Osteocyte (in vitro differentiated cells): ENCODE measurements around the gene DOCK1. TPM values are rescaled to one million over a fixed set of nuclear protein-coding genes. Genes with fewer than 3 reads are reported as not detected.

Source experiments
- DNase-seq: peaks from one replicate; pipeline ENCODE4 v3.0.0; 2021; ENCODE audit warnings: mixed read lengths; ENCODE audit not compliant: unreplicated experiment; ENCODE audit errors: extremely low spot score
- H3K27ac Mint-ChIP-seq: one replicate; pipeline ENCODE4 v1.8.0; 2021; ENCODE audit warnings: mild to moderate bottlenecking, mixed read lengths; ENCODE audit not compliant: unreplicated experiment
- H3K27me3 Mint-ChIP-seq: one replicate; pipeline ENCODE4 v1.8.0; 2021; ENCODE audit warnings: mixed read lengths; ENCODE audit not compliant: unreplicated experiment
- H3K36me3 Mint-ChIP-seq: one replicate; pipeline ENCODE4 v1.8.0; 2021; ENCODE audit warnings: mixed read lengths; ENCODE audit not compliant: unreplicated experiment
- H3K4me1 Mint-ChIP-seq: one replicate; pipeline ENCODE4 v1.8.0; 2021; ENCODE audit warnings: mixed read lengths; ENCODE audit not compliant: unreplicated experiment
- H3K4me3 Mint-ChIP-seq: one replicate; pipeline ENCODE4 v1.8.0; 2021; ENCODE audit warnings: mild to moderate bottlenecking, moderate library complexity, mixed read lengths; ENCODE audit not compliant: unreplicated experiment
- H3K9me3 Mint-ChIP-seq: one replicate; pipeline ENCODE4 v1.8.0; 2021; ENCODE audit warnings: mixed read lengths; ENCODE audit not compliant: unreplicated experiment
- total RNA-seq: library from RNA; stranded (reverse); gene quantifications from 2 replicates; pipeline ENCODE4 v1.2.1, GENCODE V29; 2021
- TF ChIP-seq, protein P1 (sequence below): fragments of 200-600 bp; sonication (generic); IDR thresholded peaks from 2 replicates; pipeline ENCODE4 v1.5.0; 2021; ENCODE audit warnings: antibody characterized with exemption, mild to moderate bottlenecking, moderate library complexity

The DOCK1 gene
- total RNA-seq, 1 donor from 2014 or later: 66.3 TPM

DNA sequence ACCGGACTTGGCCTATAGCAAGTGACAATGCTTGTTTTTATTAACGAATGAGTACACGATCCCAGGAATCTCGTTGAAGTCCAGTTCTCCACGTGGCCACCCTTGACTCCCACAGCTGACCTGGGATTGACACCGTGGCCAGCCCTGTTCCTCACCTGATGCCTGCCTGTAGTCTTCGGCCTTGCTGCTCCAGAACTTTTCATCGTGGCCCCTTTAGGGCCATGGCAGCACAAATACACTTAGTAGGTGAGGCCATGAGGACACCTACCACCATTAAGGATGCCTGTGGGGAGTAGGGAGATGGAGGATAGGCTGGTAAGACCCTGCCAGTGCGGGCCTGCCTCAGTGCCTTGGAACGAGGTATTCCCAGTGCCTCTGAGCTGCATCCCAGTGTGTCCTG lies 321.8 kb downstream of the DOCK1 start:
- Mint-ChIP-seq H3K4me1 (no peaks in the 10 kb centered on the region), H3K36me3 (peaks cover 2% of the 10 kb centered on the region), H3K4me3 (no peak overlapping the region), H3K27me3 (no peaks in the 10 kb centered on the region), H3K9me3 (no peaks in the 10 kb centered on the region), H3K27ac (no peak overlapping the region)
- DNase-seq: no peak
- TF ChIP-seq, protein P1, sequence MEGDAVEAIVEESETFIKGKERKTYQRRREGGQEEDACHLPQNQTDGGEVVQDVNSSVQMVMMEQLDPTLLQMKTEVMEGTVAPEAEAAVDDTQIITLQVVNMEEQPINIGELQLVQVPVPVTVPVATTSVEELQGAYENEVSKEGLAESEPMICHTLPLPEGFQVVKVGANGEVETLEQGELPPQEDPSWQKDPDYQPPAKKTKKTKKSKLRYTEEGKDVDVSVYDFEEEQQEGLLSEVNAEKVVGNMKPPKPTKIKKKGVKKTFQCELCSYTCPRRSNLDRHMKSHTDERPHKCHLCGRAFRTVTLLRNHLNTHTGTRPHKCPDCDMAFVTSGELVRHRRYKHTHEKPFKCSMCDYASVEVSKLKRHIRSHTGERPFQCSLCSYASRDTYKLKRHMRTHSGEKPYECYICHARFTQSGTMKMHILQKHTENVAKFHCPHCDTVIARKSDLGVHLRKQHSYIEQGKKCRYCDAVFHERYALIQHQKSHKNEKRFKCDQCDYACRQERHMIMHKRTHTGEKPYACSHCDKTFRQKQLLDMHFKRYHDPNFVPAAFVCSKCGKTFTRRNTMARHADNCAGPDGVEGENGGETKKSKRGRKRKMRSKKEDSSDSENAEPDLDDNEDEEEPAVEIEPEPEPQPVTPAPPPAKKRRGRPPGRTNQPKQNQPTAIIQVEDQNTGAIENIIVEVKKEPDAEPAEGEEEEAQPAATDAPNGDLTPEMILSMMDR: no peak

DNA sequence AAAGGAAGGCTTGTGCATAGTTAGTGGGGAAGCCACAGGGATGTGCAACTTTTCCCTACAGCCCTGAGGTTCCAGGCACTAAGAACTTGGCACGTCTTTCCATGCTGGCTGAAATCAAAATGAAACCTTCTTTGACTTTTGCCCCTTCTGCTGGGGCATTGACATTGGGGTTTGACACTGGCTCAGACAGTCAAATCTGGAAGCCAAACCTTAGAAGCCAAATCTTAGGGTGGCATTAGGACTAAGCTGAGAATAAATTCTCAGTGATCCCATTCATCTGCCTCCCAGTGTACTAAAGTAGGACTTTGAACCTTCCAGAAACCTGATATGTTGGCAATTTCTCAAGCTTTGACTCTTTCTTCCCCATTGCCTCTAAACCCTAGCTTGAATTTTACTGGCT lies 322.4 kb downstream of the DOCK1 start:
- no peaks in the 10 kb centered on the region for H3K4me1 Mint-ChIP-seq
- no peak for DNase-seq
- no peaks in the 10 kb centered on the region for H3K27me3 Mint-ChIP-seq
- no peak overlapping the region for H3K4me3 Mint-ChIP-seq
- H3K27ac Mint-ChIP-seq: no peak overlapping the region
- H3K9me3 Mint-ChIP-seq: no peaks in the 10 kb centered on the region
- TF ChIP-seq, protein P1: no peak
- H3K36me3 Mint-ChIP-seq: peaks cover 2% of the 10 kb centered on the region

DNA sequence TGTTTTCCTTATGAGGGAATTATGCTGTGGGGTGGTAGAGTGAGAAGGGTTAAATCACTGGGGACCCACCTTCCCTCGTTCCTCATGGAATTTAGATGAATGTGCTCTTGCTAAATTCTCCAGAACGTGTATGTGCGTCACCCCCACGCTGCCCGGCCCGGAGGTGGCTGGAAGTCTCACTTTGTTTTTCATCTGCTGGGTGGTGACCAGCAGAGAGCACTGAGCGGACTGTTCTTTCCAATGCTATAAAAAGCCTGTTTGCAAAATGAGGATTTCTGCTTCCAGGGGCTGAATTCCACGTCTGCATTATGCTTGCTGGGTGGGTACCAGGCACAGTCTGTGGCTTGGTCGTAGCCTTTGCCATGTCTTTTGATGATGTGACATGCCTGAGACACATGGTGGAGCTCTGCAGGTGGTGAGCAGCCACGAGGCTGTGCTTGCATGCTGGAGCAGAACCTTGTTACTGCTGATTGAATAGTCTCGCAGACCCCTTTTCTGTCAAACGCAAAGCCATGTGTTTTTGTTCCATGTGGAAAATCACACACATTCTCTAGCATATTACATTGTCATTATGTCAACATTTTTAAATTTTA lies 323.1 kb downstream of the DOCK1 start:
- Mint-ChIP-seq H3K9me3 (no peaks in the 10 kb centered on the region), H3K36me3 (peaks cover 2% of the 10 kb centered on the region), H3K4me1 (no peaks in the 10 kb centered on the region), H3K4me3 (no peak overlapping the region), H3K27me3 (no peaks in the 10 kb centered on the region), H3K27ac (no peak overlapping the region)
- DNase-seq: no peak
- TF ChIP-seq, protein P1: no peak

DNA sequence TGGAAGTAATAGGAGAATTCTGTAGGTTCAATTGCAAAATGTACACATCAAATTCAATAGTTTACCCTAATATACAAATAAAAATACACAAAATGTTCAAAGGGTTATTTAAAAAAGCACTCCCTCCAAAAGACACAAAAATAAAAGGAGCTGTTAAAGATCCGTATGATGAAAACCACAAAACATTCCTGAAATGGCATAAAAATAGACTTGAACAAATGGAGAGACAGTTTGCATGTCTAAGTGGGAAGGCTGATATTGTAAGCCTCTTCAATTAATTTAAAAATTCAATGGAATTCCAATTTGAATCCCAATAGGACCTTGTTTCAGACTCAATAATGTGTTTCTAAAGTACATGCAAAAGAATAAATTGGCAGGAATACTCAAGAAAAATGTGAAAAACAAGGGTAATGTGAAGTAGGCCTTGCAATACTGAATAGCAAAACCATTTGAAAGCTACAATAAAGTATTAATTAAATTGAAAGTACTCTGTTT lies 329.1 kb downstream of the DOCK1 start:
- Mint-ChIP-seq H3K4me3 (no peak overlapping the region), H3K4me1 (peaks cover 4% of the 10 kb centered on the region), H3K36me3 (peaks cover 6% of the 10 kb centered on the region), H3K27ac (peak overlapping the region; percentile 28), H3K27me3 (no peaks in the 10 kb centered on the region), H3K9me3 (no peaks in the 10 kb centered on the region)
- DNase-seq: no peak
- TF ChIP-seq, protein P1: no peak

DNA sequence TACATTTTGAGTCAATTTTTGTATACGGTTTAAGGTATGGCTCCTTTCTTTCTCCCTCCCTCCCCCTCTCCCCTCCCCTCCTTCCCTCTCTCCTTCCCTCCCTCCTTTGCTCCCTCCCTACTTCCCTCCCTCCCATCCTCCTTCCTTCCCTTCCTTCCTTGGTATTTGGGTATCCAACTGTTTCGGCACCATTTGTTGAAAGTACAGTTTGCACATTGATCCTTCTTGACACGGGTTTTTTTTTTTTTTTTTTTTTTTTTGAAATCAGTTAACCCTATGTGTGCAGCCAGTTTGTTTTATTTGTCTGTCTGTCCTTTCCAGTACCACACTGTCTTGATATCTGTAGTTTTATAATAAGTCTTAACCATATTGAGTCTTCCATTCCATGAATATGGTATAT lies 331.0 kb downstream of the DOCK1 start:
- no peak for DNase-seq
- TF ChIP-seq, protein P1: no peak
- no peak overlapping the region for H3K27ac Mint-ChIP-seq
- peaks cover 4% of the 10 kb centered on the region for H3K4me1 Mint-ChIP-seq
- H3K9me3 Mint-ChIP-seq: no peaks in the 10 kb centered on the region
- no peaks in the 10 kb centered on the region for H3K27me3 Mint-ChIP-seq
- no peak overlapping the region for H3K4me3 Mint-ChIP-seq
- H3K36me3 Mint-ChIP-seq: peaks cover 3% of the 10 kb centered on the region
